Peyer's patch (tissue), 4 donors: Measurements from ENCODE around the gene HIGD1C.

Source experiments
- CTCF ChIP-seq, 6 experiments: fragments of 450-650 bp in 4 of 6; fragments of 200-600 bp in 2 of 6; sonication (generic) in 1 of 6; IDR thresholded peaks; one replicate each; pipeline ENCODE4 v1.5.1; 2017 to 2019; ENCODE audit warnings: antibody characterized with exemption in 6 of 6, mild to moderate bottlenecking in 3 of 6, moderate library complexity in 1 of 6
- POLR2A ChIP-seq, 2 donors: fragments of 450-650 bp; IDR thresholded peaks; one replicate each; pipeline ENCODE4 v1.5.1; 2017; ENCODE audit warnings: antibody characterized with exemption in 2 of 2, mild to moderate bottlenecking in 2 of 2, moderate library complexity in 2 of 2

DNA sequence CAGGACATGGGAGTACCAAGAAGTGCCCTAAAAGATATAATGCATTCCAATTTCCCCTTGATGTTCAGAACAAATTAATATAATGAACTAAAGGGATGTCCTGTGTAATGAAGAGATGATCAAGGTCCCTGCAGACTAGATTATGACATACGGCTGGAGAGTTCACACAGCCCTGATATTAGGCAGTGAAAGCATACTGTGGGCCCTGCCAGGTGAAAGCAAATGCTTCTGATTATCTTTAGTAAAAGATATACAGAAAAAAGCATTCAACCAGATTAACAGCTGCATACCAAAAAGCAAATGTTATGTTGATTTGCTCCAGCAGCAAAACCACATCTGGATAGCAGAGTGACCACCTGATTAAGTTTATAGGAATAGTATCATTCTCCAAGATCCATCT, 12.1 kb downstream of the HIGD1C start:
- TF ChIP-seq CTCF (IDR thresholded peaks at IDR 0.05) (no peak), POLR2A (IDR thresholded peaks at IDR 0.05) (no peak)
